Measurements from ENCODE around the gene ATXN7L1. TPM values are rescaled to one million over a fixed set of nuclear protein-coding genes. Genes with fewer than 3 reads are reported as not detected.

ATXN7L1 gene
- total and polyA plus RNA-seq, 8 donors = 2.3 to 9.3 (median 5.0) TPM

- Histone ChIP-seq H3K27me3 (no peaks in the 10 kb centered on the region), H3K4me1 (no peaks in the 10 kb centered on the region), H3K9me3 (no peaks in the 10 kb centered on the region), H3K27ac (no peak overlapping the region), H3K36me3 (no peaks in the 10 kb centered on the region), H3K4me3 (no peak overlapping the region)
- WGBS, 2 donors = 91 to 94% methylated on average over 3 of the region's 3 CpGs
- no peak for FAIRE-seq
- no peak for DNase-seq
- no peak for ATAC-seq
- intact Hi-C loops (cut with DNase I) = no loop called here
- TF ChIP-seq, protein P1, sequence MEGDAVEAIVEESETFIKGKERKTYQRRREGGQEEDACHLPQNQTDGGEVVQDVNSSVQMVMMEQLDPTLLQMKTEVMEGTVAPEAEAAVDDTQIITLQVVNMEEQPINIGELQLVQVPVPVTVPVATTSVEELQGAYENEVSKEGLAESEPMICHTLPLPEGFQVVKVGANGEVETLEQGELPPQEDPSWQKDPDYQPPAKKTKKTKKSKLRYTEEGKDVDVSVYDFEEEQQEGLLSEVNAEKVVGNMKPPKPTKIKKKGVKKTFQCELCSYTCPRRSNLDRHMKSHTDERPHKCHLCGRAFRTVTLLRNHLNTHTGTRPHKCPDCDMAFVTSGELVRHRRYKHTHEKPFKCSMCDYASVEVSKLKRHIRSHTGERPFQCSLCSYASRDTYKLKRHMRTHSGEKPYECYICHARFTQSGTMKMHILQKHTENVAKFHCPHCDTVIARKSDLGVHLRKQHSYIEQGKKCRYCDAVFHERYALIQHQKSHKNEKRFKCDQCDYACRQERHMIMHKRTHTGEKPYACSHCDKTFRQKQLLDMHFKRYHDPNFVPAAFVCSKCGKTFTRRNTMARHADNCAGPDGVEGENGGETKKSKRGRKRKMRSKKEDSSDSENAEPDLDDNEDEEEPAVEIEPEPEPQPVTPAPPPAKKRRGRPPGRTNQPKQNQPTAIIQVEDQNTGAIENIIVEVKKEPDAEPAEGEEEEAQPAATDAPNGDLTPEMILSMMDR (IDR thresholded peaks at IDR 0.05) = no peak
Measured at GRCh38 chr7:105841866-105842265, 34.5 kb downstream of the ATXN7L1 start.

GRCh38 chr7:105840981-105841749, 35.2 kb downstream of the ATXN7L1 start:
- TF ChIP-seq, protein P1 (IDR thresholded peaks at IDR 0.05) = no peak
- no peaks in the 10 kb centered on the region for H3K27me3 ChIP-seq
- FAIRE-seq = no peak
- WGBS, 2 donors = 93 to 94% methylated on average over 8 of the region's 8 CpGs
- H3K4me1 ChIP-seq = no peaks in the 10 kb centered on the region
- intact Hi-C loops (cut with DNase I) = no loop called here
- no peaks in the 10 kb centered on the region for H3K9me3 ChIP-seq
- no peak overlapping the region for H3K4me3 ChIP-seq
- no peak for ATAC-seq
- H3K36me3 ChIP-seq = no peaks in the 10 kb centered on the region
- H3K27ac ChIP-seq = no peak overlapping the region
- DNase-seq = no peak

DNA sequence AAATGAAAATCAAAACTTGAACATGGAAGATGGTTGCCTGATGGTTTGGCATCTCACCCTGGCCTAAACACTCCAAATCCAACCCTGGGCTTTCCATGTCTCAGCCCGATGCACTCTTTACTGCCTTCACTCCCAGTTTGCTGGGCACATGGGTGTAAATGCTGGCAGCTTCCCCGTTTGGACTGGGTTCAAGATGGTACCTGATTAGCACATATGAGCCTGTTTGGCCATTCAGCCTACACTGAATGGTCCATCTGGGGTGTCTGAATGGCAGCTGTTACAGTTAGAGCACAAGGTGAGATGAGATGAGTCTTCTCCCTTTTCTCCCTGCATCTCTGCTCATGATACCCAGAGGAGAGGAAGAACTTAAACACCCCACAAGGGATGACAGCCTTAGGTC, 37.1 kb downstream of the ATXN7L1 start:
- Histone ChIP-seq H3K27ac (no peak overlapping the region), H3K36me3 (no peaks in the 10 kb centered on the region), H3K4me1 (no peaks in the 10 kb centered on the region), H3K27me3 (no peaks in the 10 kb centered on the region), H3K4me3 (no peak overlapping the region), H3K9me3 (no peaks in the 10 kb centered on the region)
- FAIRE-seq (no peak), ATAC-seq (no peak), DNase-seq (no peak)
- intact Hi-C loops (cut with DNase I) = no loop called here
- 72 to 81% methylated on average over 2 of the region's 2 CpGs for WGBS, 2 donors
- TF ChIP-seq, protein P1 (IDR thresholded peaks at IDR 0.05) = no peak

GRCh38 chr7:105838627-105839231, 37.7 kb downstream of the ATXN7L1 start:
- FAIRE-seq (no peak), DNase-seq (peak in 1 of 6 donors; percentile 44), ATAC-seq (peak in 1 of 4 donors; percentile 21)
- H3K4me3 ChIP-seq = no peak overlapping the region
- 57 to 61% methylated on average over 10 of the region's 10 CpGs for WGBS, 2 donors
- no peaks in the 10 kb centered on the region for H3K9me3 ChIP-seq
- TF ChIP-seq, protein P1 (IDR thresholded peaks at IDR 0.05) = no peak
- H3K27ac ChIP-seq = no peak overlapping the region
- no peaks in the 10 kb centered on the region for H3K27me3 ChIP-seq
- intact Hi-C loops (cut with DNase I) = no loop called here
- no peaks in the 10 kb centered on the region for H3K4me1 ChIP-seq
- no peaks in the 10 kb centered on the region for H3K36me3 ChIP-seq
